NCI-H69 (cell line): ENCODE measurements around the gene TRRAP.

Experiments
- DNase-seq: peaks from one replicate; lab custom pipeline; 2025; lab: John Stamatoyannopoulos, UW

Gene TRRAP

GRCh38 chr7:98990356-98990755, 112.0 kb downstream of the TRRAP start:
- DNase-seq: no peak

GRCh38 chr7:98991141-98991540, 112.8 kb downstream of the TRRAP start:
- no peak for DNase-seq

GRCh38 chr7:98992076-98992475, 113.7 kb downstream of the TRRAP start:
- no peak for DNase-seq

- DNase-seq: no peak
These were observed 114.9 kb downstream of the TRRAP start for GRCh38 chr7:98993024-98993897.

- DNase-seq: no peak
These were observed 116.0 kb downstream of the TRRAP start for GRCh38 chr7:98994046-98994944.

- no peak for DNase-seq
These were observed 116.8 kb downstream of the TRRAP start for GRCh38 chr7:98995111-98995510.

GRCh38 chr7:98995523-98996149, 117.3 kb downstream of the TRRAP start:
- no peak for DNase-seq

- DNase-seq: no peak
These were observed 117.8 kb downstream of the TRRAP start for GRCh38 chr7:98996150-98996552.

GRCh38 chr7:98997846-98998245, 119.5 kb downstream of the TRRAP start:
- DNase-seq: no peak

GRCh38 chr7:98998821-98999725, 120.7 kb downstream of the TRRAP start:
- no peak for DNase-seq

- no peak for DNase-seq
These were observed 122.0 kb downstream of the TRRAP start for GRCh38 chr7:99000196-99000903.

GRCh38 chr7:99000904-99001465, 122.7 kb downstream of the TRRAP start:
- DNase-seq: no peak

- no peak for DNase-seq
These were observed 123.3 kb downstream of the TRRAP start for GRCh38 chr7:99001482-99002147.

- DNase-seq: no peak
These were observed 124.0 kb downstream of the TRRAP start for GRCh38 chr7:99002148-99002826.

GRCh38 chr7:99002827-99003212, 124.5 kb downstream of the TRRAP start:
- no peak for DNase-seq

GRCh38 chr7:99003419-99003818, 125.1 kb downstream of the TRRAP start:
- no peak for DNase-seq

GRCh38 chr7:99004216-99004615, 125.9 kb downstream of the TRRAP start:
- DNase-seq: no peak

- DNase-seq: no peak
These were observed 126.6 kb downstream of the TRRAP start for GRCh38 chr7:99004781-99005500.

GRCh38 chr7:99005776-99006175, 127.4 kb downstream of the TRRAP start:
- no peak for DNase-seq
